Measurements from ENCODE around the gene BANP.

- TF ChIP-seq CTCF (conservative IDR thresholded peaks at IDR 0.05 in 1 of 2, IDR thresholded peaks at IDR 0.05 in 1 of 2; ENCODE audit: low read depth in 1 of 2, low read length in 2 of 2) (no peak), EZH2 (IDR thresholded peaks at IDR 0.05; ENCODE audit: low read length, missing control alignments) (no peak)
These were observed 5.7 kb upstream of the BANP start for GRCh38 chr16:87945351-87946042.

Measured in fibroblast of lung (primary cell).